ENCODE measurements around the gene SPATA9. TPM values are rescaled to one million over a fixed set of nuclear protein-coding genes. Genes with fewer than 3 reads are reported as not detected.

SPATA9 gene
- total and polyA plus RNA-seq, 2 of the 8 experiments (the other 6 are each of a cell fraction or from before 2014, with no cell fraction given) = not detected

- TF ChIP-seq CHD7 (IDR thresholded peaks at IDR 0.05; ENCODE audit: insufficient replicate concordance, low read length) = no peak
- TF ChIP-seq POLR2AphosphoS5 (IDR thresholded peaks at IDR 0.05; ENCODE audit: low read depth, low read length) = peak; percentile 50
- TF ChIP-seq BCL11A (IDR thresholded peaks at IDR 0.05; ENCODE audit: low read depth in 2 of 2, low read length in 2 of 2) = no peak
- peak; percentile 76 for TF ChIP-seq E2F6 (IDR thresholded peaks at IDR 0.05)
- peak in 1 of 2 experiments; percentile 81; a peak in 2 of 3 replicates for TF ChIP-seq POLR2A (IDR thresholded peaks at IDR 0.05; ENCODE audit: control extremely low read depth in 1 of 2, low read depth in 2 of 2, low read length in 2 of 2)
- peak in 1 of 2 experiments; percentile 48; a peak in 1 of 3 replicates for TF ChIP-seq EP300 (IDR thresholded peaks at IDR 0.05; ENCODE audit: borderline replicate concordance in 1 of 2, low read depth in 2 of 2, low read length in 2 of 2)
- 0 out of 2 replicates have a peak, but pooled peaks have one; percentile 48 for TF ChIP-seq EGR1 (IDR thresholded peaks at IDR 0.05; ENCODE audit: borderline replicate concordance, low read depth, low read length)
- TF ChIP-seq RAD21 (IDR thresholded peaks at IDR 0.05 in 1 of 2, conservative IDR thresholded peaks at IDR 0.05 in 1 of 2; ENCODE audit: low read depth in 2 of 2, low read length in 2 of 2) = peak in 1 of 2 experiments; percentile 26; a peak in 1 of 4 replicates
These were observed 36.0 kb downstream of the SPATA9 start, which contains the start of gene RFESD (continued) for GRCh38 chr5:95646569-95647431.
